ELF-1 (cell line): Measurements from ENCODE around the gene PHKA2.
A peak's percentile ranks its signal among the peaks of the same experiment; 100 is the strongest.
"Not testable (repeated sequence)": the region's sequence is repeated elsewhere in the genome, so short reads cannot be mapped to it uniquely, and the experiment has no call there.

Experiments
- DNase-seq: peaks from one replicate; pipeline ENCODE4 v3.0.0-alpha.2; 2016; ENCODE audit warnings: low read depth, low spot score

The PHKA2 gene, protein sequence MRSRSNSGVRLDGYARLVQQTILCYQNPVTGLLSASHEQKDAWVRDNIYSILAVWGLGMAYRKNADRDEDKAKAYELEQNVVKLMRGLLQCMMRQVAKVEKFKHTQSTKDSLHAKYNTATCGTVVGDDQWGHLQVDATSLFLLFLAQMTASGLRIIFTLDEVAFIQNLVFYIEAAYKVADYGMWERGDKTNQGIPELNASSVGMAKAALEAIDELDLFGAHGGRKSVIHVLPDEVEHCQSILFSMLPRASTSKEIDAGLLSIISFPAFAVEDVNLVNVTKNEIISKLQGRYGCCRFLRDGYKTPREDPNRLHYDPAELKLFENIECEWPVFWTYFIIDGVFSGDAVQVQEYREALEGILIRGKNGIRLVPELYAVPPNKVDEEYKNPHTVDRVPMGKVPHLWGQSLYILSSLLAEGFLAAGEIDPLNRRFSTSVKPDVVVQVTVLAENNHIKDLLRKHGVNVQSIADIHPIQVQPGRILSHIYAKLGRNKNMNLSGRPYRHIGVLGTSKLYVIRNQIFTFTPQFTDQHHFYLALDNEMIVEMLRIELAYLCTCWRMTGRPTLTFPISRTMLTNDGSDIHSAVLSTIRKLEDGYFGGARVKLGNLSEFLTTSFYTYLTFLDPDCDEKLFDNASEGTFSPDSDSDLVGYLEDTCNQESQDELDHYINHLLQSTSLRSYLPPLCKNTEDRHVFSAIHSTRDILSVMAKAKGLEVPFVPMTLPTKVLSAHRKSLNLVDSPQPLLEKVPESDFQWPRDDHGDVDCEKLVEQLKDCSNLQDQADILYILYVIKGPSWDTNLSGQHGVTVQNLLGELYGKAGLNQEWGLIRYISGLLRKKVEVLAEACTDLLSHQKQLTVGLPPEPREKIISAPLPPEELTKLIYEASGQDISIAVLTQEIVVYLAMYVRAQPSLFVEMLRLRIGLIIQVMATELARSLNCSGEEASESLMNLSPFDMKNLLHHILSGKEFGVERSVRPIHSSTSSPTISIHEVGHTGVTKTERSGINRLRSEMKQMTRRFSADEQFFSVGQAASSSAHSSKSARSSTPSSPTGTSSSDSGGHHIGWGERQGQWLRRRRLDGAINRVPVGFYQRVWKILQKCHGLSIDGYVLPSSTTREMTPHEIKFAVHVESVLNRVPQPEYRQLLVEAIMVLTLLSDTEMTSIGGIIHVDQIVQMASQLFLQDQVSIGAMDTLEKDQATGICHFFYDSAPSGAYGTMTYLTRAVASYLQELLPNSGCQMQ

DNA sequence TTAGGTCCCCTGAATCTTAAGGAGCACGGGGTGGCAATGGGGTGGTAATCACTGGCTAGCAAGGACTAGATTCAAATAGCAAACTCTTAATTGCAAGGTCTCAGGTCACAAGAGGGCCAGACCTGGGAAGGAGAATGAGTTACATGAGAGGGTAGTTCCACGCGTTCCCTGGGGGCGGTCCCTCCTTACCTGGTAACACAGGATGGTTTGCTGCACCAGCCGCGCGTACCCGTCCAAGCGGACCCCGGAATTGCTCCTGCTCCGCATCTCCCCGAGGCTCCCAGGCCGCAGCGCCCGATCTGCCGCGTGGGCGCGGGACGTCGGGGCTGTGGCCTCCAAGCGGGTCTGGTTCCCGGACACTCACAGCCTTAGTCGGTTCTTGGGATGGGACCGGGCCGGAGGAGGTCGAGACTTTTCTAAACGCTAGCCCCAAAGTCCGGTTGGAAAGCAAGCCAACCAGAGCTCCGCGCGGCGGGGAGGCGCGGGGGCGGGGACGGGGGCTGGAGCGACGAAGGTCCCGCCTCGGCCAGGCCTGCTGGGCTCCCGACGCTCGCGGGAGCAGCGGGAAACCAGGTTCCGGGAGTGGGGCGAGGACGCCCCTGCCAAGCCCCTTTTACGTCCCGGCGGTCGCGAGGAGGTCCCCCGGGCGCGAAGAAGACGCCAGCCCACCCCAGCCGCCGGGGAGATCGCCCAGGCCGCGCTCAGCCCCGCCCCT lies at the start of gene PHKA2:
PHKA2 (minus strand) TSS at position 449 of the 715 bp plus-strand sequence; CDS start at position 267, 182 bp downstream.
- peak; percentile 53 for DNase-seq

DNA sequence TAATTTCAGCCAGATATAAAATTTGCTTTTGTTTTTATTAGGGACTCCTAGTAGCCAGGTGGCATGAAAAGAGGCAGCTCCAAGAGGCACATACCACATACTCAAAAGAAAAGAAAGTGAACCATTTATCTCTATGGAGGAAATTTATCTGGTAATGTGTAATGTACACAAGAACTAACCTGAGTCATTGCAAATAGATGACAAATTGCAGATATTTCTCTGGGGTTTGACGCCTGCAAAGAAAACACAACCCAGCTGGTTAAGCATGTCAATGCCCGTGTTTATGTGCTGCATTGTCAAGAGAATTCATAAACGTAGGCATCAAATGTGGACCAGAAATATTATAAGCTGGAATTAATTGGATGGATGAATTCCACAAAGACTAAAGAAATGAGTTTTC lies 46.9 kb upstream of the PHKA2 start:
- no peak for DNase-seq

GRCh38 chrX:19028560-19028959 lies 44.6 kb upstream of the PHKA2 start:
- no peak for DNase-seq

DNA sequence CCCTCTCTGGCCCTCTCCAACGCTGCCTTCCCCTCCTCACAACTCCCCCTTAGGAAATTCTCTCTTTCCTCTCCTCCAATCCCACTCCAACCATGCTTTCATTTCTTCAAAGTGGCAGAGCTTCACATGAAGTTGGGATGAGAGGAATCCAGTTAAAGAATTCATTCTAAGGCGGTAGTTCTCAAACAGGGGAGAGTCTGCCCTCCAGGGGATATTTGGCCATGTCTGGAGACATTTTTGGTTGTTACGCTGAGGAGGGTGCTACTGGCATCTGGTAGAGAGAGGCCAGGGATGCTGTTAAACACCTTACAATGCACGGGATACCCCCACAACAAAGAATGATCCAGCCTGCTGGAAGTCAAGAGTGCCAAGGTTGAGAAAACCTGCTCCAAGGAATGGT lies 40.5 kb upstream of the PHKA2 start:
- peak; percentile 6 for DNase-seq

DNA sequence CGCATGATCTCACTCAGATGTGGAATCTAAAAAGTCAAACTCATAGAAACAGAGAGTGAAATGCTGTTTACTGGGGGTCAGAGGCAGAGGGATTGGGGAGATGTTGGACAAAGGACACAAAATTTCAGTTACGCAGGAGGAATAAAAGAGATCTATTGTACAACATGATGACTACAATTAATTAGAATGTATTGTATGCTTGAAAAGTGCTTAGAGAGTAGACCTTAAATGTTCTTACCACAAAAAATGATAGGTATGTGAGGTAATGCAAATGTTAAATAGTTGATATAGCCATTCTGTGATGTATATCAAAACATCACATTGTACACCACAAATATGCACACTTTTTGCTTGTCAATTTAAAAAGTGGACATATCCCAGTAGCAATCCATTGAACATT lies 36.1 kb upstream of the PHKA2 start:
- DNase-seq, result no peak

GRCh38 chrX:19017271-19017670 lies 33.4 kb upstream of the PHKA2 start:
- peak; percentile 50 for DNase-seq

DNA sequence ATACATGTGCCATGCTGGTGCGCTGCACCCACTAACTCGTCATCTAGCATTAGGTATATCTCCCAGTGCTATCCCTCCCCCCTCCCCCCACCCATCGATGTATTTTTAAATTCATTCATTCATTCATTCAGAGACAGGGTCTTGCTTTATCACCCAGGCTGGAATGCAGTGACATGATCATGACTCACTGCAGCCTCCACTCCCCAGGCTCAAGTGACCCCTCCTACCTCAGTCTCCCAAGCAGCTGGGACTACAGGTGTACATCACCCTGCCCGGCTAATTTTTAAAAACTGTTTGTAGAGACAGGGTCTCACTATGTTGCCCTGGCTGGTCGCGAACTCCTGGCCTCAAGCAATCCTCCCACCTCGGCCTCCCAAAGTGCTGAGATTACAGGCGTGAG lies 32.7 kb upstream of the PHKA2 start:
- not testable (repeated sequence) for DNase-seq

GRCh38 chrX:19007868-19008267 lies 24.0 kb upstream of the PHKA2 start:
- no peak for DNase-seq

DNA sequence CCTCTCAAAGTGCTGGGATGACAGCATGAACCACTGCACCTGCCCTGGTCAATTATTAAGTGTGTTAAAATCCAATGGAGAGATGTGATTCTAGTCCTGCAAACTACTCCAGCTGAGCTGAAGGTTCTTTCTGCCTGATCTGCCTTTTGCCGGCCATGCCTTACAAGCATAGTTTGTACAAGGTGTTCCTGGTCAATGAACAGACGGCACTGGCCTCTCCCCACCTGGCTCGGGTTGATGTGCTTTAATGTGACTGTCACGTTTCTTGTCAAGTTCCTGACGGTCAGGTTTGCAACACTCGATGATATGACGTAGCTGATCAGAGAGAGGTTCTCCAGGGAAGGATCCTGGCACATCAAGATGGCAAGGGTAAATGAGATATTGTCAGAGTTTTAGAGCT lies 23.1 kb upstream of the PHKA2 start:
- no peak for DNase-seq

DNA sequence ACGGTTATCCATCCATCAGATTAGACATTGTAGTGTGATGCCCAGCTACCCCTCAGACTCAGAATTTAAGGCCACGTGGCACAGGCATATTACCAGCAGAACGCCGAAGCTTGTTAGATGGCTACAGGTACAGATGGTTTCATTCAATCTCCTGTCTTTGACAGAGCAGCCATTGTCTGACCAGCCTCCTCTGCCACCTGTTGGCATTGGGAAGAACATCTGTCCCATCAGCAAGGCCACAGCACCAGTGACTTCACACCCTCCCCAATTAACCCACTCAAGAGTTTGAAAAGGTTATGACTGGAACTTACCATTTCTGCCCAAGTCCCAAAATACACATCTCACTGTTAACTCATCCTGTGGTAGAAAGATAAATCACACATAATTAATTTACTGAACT lies 22.0 kb upstream of the PHKA2 start:
- DNase-seq, result no peak

- DNase-seq, result no peak
These were observed 19.8 kb upstream of the PHKA2 start for GRCh38 chrX:19003756-19004155.

- DNase-seq, result no peak
These were observed 14.7 kb upstream of the PHKA2 start for GRCh38 chrX:18998653-18999052.

- DNase-seq, result peak; percentile 21
These were observed 14.0 kb upstream of the PHKA2 start for GRCh38 chrX:18997916-18998315.

GRCh38 chrX:18996536-18996935 lies 12.6 kb upstream of the PHKA2 start:
- DNase-seq, result no peak

DNA sequence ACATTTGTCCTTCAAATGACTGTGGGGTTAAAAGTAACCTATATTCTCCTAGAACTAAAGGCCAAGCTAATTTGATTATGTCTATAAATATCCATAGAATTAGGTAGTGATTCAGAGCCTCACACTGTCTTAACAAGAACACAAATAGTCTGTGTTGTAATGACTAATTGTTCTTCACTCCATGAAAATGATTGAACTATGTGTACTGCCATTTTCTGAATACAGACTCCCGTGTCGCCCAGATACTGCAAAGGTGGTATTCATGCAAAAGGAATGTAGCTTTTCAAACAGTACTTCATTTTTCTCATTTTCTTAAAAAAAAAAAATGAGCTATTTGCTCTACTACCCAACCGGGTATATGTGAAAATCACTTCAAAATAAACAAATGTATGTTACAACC lies 11.3 kb upstream of the PHKA2 start:
- no peak for DNase-seq

GRCh38 chrX:18994713-18995112 lies 10.8 kb upstream of the PHKA2 start:
- DNase-seq, result no peak

DNA sequence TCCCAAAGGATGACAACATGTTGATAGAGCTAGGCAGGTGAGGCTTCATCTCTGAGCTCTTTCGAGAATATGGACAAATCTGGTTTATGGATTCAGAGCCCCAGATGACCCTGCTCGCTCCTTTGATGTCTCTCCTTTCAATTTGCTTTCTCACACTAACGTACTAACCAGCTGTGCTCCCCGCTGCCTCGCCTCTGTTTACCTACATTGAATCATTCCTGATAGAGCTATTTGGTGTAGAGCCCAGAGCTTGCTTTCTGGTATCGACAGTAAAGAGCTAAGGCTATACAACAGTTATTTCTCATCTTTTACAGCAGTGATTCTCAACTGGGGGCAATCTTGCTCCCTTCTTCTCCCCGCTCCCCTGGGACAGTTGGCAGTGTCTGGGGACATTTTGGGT lies 8.9 kb upstream of the PHKA2 start:
- no peak for DNase-seq

DNA sequence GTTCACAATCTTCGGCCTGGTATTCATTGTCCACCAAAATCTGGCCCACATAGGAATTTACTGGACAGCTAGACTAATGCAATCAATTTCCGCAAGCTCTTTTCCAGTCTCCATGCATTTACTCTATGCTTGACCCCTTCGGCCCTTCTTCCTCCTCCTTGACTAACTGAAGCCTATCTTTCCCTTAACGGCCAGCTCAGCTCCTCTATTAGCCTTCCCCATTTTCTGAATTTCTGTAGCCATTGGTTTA lies 1.2 kb upstream of the PHKA2 start:
- no peak for DNase-seq

GRCh38 chrX:18984381-18985185 lies 669 bp upstream of the PHKA2 start:
- DNase-seq, result peak; percentile 95

- no peak for DNase-seq
These were observed 2.6 kb downstream of the PHKA2 start for GRCh38 chrX:18981124-18981807.
